Lung (tissue), 12 donors: Measurements from ENCODE around the gene STK24. TPM values are rescaled to one million over a fixed set of nuclear protein-coding genes. Genes with fewer than 3 reads are reported as not detected.

Source experiments
- ATAC-seq: fragments of 200-7000 bp; cut with Tn5 transposase; one replicate; pipeline ENCODE4 v1.9.1; 2020; ENCODE audit warnings: moderate number of reproducible peaks; ENCODE audit not compliant: insufficient read depth, low FRiP score
- DNase-seq, 3 donors: peaks; one replicate each; pipeline ENCODE4 v3.0.0-alpha.2; 2013 to 2017
- H3K27ac ChIP-seq, 2 donors: one replicate each; pipeline ENCODE4 v1.5.1; 2013; ENCODE audit warnings: mild to moderate bottlenecking in 2 of 2, moderate library complexity in 2 of 2, control low read depth in 1 of 2, inconsistent platforms in 1 of 2, low read depth in 1 of 2, low read length in 1 of 2
- H3K27me3 ChIP-seq, 3 donors: one replicate each; pipeline ENCODE4 v1.5.1; 2013; ENCODE audit warnings: low read length in 2 of 3; ENCODE audit not compliant: control insufficient read depth in 3 of 3, insufficient read depth in 3 of 3
- H3K36me3 ChIP-seq, 4 donors: one replicate each; pipeline ENCODE4 v1.5.1; 2013; ENCODE audit warnings: low read length in 4 of 4, mild to moderate bottlenecking in 1 of 4, moderate library complexity in 1 of 4; ENCODE audit not compliant: control insufficient read depth in 4 of 4, insufficient read depth in 4 of 4
- H3K4me1 ChIP-seq, 5 donors: one replicate each; pipeline ENCODE4 v1.5.1; 2013; ENCODE audit warnings: low read length in 5 of 5, mild to moderate bottlenecking in 2 of 5, moderate library complexity in 1 of 5; ENCODE audit not compliant: control insufficient read depth in 5 of 5, insufficient read depth in 5 of 5
- H3K4me3 ChIP-seq: one replicate; pipeline ENCODE4 v1.5.1; 2013; ENCODE audit warnings: mild to moderate bottlenecking, control low read depth, moderate library complexity
- H3K9ac ChIP-seq, 2 donors: one replicate each; pipeline ENCODE4 v1.5.1; 2013; ENCODE audit warnings: low read length in 2 of 2, control low read depth in 1 of 2; ENCODE audit not compliant: insufficient read depth in 1 of 2
- H3K9me3 ChIP-seq, 4 donors: one replicate each; pipeline ENCODE4 v1.5.1; 2013; ENCODE audit warnings: low read length in 3 of 4, mild to moderate bottlenecking in 1 of 4, moderate library complexity in 1 of 4; ENCODE audit not compliant: control insufficient read depth in 4 of 4, insufficient read depth in 3 of 4
- CTCF ChIP-seq: IDR thresholded peaks from 2 replicates; pipeline ENCODE4 v1.5.1; 2012; ENCODE audit warnings: mild to moderate bottlenecking; ENCODE audit errors: control extremely low read depth, extremely low read depth
- WGBS, 2 donors: extraction: QIAGEN DNeasy Blood & Tissue Kit; methylation state at CpG; one replicate each; pipeline ENCODE4 v1.1.7; 2013; 5-methylcytosine and 5-hydroxymethylcytosine counted together
- polyA plus RNA-seq, 2 donors: library from polyadenylated mRNA; stranded (reverse); fragments of 200-250 nt; gene quantifications; one replicate each; pipeline ENCODE4 v1.2.1, GENCODE V29; 2013
- total RNA-seq, 2 donors: library from RNA; depleted of rRNA in 1 of 2; stranded (reverse); fragments of >200 nt in 1 of 2; gene quantifications; one replicate each; pipeline ENCODE4 v1.2.1, GENCODE V29; 2014 to 2021
- donor health status: control.
- donor health status: control.
- donor health status: Bipolar disorder and iron deficiency.
- donor health status: healthy.
- donor health status: DM: yes; HTN: yes; CAD: no.

The STK24 gene
- total and polyA plus RNA-seq, 4 donors = 38.0 to 102 (median 64.5) TPM

- peaks cover 0 to 7% (median 3%) of the 10 kb centered on the region in 4 donors for H3K36me3 ChIP-seq
- 89 to 94% methylated on average over 13 of the region's 13 CpGs for WGBS, 2 donors
- H3K27me3 ChIP-seq = no peaks in the 10 kb centered on the region
- ATAC-seq (no peak), DNase-seq (no peak)
- no peak overlapping the region for H3K4me3 ChIP-seq
- no peak overlapping the region for H3K9ac ChIP-seq
- no peak overlapping the region for H3K27ac ChIP-seq
- H3K4me1 ChIP-seq = peaks cover 0 to 45% (median 17%) of the 10 kb centered on the region in 5 donors
- TF ChIP-seq CTCF = no peak
- no peaks in the 10 kb centered on the region for H3K9me3 ChIP-seq
Observed at GRCh38 chr13:98401934-98402333, 175.0 kb downstream of the STK24 start.

GRCh38 chr13:98399756-98400155 lies 177.2 kb downstream of the STK24 start:
- no peaks in the 10 kb centered on the region for H3K9me3 ChIP-seq
- peaks cover 0 to 37% (median 18%) of the 10 kb centered on the region in 5 donors for H3K4me1 ChIP-seq
- no peak overlapping the region for H3K4me3 ChIP-seq
- no peak overlapping the region for H3K27ac ChIP-seq
- H3K9ac ChIP-seq = no peak overlapping the region
- 75 to 77% methylated on average over 4 of the region's 4 CpGs for WGBS, 2 donors
- H3K27me3 ChIP-seq = no peaks in the 10 kb centered on the region
- no peak for DNase-seq
- no peak for ATAC-seq
- no peak for TF ChIP-seq CTCF
- H3K36me3 ChIP-seq = peaks cover 0 to 17% (median 4%) of the 10 kb centered on the region in 4 donors

GRCh38 chr13:98398581-98398980 lies 178.3 kb downstream of the STK24 start:
- no peak overlapping the region for H3K9ac ChIP-seq
- H3K27ac ChIP-seq = no peak overlapping the region
- H3K9me3 ChIP-seq = no peaks in the 10 kb centered on the region
- peaks cover 0 to 35% (median 18%) of the 10 kb centered on the region in 5 donors for H3K4me1 ChIP-seq
- no peaks in the 10 kb centered on the region for H3K27me3 ChIP-seq
- no peak overlapping the region for H3K4me3 ChIP-seq
- TF ChIP-seq CTCF = no peak
- ATAC-seq (no peak), DNase-seq (no peak)
- WGBS, 2 donors = 87 to 88% methylated on average over 5 of the region's 5 CpGs
- peaks cover 0 to 20% (median 9%) of the 10 kb centered on the region in 4 donors for H3K36me3 ChIP-seq

- WGBS, 2 donors = 88 to 93% methylated on average over 7 of the region's 7 CpGs
- DNase-seq = no peak
Observed at GRCh38 chr13:98397861-98398260, 179.0 kb downstream of the STK24 start.

More at GRCh38 chr13:98397861-98398260, 179.0 kb downstream of the STK24 start:
- Histone ChIP-seq H3K9ac (no peak overlapping the region), H3K36me3 (peaks cover 0 to 19% (median 12%) of the 10 kb centered on the region in 4 donors), H3K9me3 (no peaks in the 10 kb centered on the region), H3K27me3 (no peaks in the 10 kb centered on the region), H3K27ac (no peak overlapping the region), H3K4me3 (no peak overlapping the region), H3K4me1 (peaks cover 0 to 35% (median 18%) of the 10 kb centered on the region in 5 donors)
- ATAC-seq = no peak
- no peak for TF ChIP-seq CTCF
